HG03575 (cell line): Measurements from ENCODE around the gene RTN4IP1.
"Not testable (repeated sequence)": the region's sequence is repeated elsewhere in the genome, so short reads cannot be mapped to it uniquely, and the experiment has no call there.

Experiments used
- ATAC-seq: cut with Tn5 transposase; IDR thresholded peaks from one replicate; pipeline ENCODE4 v1.9.1; 2021; ENCODE audit not compliant: unreplicated experiment, insufficient number of reproducible peaks, low FRiP score; ENCODE audit errors: extremely low read depth

Gene RTN4IP1

DNA sequence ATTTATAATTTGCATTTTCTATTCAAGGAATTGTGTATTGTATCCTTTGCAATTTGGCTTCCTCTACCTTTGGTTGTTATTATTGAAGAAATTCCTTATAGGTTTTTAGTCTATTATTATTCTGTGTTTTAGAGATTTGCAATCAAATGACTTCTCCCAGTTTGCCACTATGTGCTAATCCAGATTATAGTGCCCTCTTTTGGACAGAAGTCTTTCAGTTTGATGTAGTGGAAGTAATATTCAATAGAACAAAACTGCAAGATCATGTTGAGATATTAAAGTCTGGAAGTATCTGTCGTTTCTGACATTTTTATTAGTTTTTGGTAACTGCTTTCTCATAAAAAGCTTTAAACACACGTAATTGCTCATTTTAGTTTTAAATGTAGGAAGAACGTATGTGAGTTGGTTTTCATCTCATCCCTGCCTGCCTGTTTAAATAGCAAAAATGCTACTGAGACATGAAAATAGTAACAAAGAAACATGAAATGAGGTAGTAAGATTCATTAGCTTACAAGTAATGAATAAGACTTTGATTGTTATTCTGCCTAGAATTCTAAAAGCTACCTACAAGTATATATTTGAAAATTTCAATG lies 72.8 kb downstream of the RTN4IP1 start:
- ATAC-seq = no peak

GRCh38 chr6:106555767-106556166 lies 73.5 kb downstream of the RTN4IP1 start:
- ATAC-seq = no peak

- no peak for ATAC-seq
Observed at GRCh38 chr6:106553440-106553839, 75.9 kb downstream of the RTN4IP1 start.

DNA sequence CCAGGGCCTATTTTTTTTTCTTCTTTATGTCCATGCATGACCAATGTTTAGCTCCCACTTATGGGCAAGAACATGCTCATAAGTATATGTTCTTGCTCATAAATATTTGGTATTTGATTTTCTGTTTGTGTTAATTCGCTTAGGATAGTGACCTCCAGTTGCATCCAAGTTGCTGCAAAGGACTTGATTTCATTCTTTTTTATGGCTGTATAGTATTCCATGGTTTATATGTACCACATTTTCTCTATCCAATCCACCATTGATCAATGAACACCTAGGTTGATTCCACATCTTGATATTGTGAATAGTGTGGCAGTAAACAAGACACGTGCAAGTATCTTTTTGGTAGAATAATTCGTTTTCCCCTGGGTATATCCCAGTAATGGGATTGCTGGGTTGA lies 78.1 kb downstream of the RTN4IP1 start:
- ATAC-seq = no peak

GRCh38 chr6:106549521-106549920 lies 79.8 kb downstream of the RTN4IP1 start:
- ATAC-seq = no peak

- not testable (repeated sequence) for ATAC-seq
Observed at GRCh38 chr6:106548926-106549455, 80.3 kb downstream of the RTN4IP1 start.

GRCh38 chr6:106547601-106548453 lies 81.5 kb downstream of the RTN4IP1 start:
- no peak for ATAC-seq

- no peak for ATAC-seq
Observed at GRCh38 chr6:106546691-106547414, 82.4 kb downstream of the RTN4IP1 start.

GRCh38 chr6:106546261-106546690 lies 83.0 kb downstream of the RTN4IP1 start:
- no peak for ATAC-seq

DNA sequence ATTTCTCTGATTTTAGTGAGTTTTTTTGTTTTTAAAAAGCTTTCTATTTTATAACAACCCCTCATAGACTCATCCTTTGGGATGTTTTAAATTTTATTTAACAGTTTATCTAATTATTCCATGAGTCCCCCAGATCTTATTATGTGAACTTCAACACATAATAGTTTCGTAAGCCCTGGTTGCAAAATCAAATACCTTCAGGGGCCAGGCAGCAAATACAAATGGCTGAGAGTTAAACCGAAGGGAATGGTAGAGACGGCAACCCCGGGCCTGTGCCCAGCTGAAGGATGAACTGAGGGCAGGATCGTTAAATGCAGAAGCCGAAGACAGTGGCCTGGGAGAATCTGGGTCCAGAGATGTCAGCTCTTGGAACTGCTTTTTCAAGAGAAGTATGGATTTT lies 88.4 kb downstream of the RTN4IP1 start:
- no peak for ATAC-seq

DNA sequence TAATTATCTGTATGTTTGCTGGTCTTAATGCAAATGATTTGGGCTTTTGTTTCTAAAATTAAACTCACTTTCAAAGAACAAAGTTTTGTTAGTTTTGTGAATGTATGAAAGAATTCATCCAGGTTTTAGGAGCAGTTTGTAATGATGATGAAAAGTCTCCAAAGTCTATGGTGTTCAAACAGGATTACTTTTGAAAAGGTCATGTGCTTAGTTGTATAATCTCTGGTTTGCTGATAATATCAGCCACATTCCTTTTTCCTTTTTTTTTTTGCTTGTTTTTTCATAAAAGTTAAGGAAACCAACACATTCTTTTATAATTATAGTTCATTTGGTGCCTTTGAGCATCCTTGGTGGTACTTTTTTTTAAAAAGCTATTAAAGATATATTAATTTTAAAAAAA lies 88.9 kb downstream of the RTN4IP1 start:
- ATAC-seq = no peak

DNA sequence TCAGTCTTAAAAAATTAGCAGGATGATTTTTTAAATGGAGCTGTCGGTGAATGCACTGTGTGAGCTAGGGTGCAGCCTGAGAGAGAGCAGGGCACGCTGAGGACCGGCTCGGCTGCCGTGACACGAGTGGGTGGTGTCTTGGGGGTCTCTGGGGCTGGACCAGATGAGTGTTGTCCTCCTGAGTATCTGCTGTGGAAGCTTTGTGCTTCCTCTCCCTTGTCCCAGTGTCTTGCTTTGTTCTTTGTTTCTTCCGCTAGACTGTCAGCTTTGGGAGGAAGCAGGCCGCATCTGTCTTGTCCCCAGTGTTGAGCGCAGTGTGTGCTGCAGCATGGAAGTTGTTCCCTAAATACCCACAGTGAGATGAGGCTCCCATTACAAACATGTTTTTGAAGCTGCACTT lies 89.4 kb downstream of the RTN4IP1 start:
- ATAC-seq = no peak

GRCh38 chr6:106538145-106538544 lies 91.2 kb downstream of the RTN4IP1 start:
- no peak for ATAC-seq

DNA sequence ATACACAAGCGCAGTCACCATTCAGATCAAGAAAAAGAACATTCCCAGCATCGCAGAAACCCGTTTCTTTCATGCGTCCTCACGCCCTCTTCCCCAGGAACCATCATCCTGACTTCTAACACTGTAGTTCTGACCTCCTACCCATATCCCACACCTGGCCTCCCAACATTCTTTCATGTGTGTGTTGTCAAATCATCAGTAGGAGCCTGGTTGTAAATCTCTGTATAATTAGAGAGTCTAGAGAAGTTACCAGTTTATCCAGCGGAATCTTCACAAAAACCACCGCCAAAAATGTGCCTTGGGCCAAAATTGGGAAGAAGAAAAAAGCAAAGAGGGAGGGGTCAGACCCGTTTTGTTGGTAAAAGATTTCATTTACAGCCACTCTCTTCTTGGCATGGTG lies 91.6 kb downstream of the RTN4IP1 start:
- ATAC-seq = no peak

GRCh38 chr6:106536851-106537250 lies 92.4 kb downstream of the RTN4IP1 start:
- no peak for ATAC-seq

DNA sequence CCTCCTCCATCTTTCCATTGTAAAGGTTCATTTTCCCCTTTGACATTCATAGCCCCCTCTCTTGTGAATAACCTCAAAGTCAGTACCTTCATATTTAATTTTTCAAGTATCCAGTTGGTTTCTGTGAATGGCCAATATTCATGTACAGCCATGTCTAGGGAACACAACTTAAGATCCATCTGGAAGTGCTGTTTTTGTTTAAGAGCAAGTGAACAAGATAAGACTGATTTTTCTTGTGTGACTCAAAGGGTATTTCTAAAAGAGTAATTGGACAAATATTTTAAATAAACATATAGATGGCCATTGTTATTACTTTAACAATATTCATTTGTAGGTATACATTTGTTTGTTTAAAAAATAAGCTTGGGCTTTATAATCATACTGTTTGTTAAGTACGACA lies 92.9 kb downstream of the RTN4IP1 start:
- ATAC-seq = no peak

DNA sequence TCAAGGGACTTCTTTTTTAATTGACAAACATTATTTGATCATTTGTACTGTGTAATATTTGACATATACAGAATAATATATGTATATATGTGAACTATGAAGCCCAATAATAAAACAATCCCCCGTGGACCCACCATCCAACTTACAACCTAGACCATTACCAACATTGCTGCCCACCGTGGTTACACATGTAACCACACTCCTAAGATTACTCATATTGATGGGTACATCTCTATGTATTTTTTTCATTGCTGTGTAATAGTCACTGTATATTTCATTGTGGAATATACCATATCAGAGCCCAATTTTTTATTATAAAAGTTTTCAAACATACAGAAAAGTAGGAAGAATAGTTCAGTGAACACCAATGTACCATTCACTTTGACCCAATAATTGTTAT lies 94.3 kb downstream of the RTN4IP1 start:
- no peak for ATAC-seq

DNA sequence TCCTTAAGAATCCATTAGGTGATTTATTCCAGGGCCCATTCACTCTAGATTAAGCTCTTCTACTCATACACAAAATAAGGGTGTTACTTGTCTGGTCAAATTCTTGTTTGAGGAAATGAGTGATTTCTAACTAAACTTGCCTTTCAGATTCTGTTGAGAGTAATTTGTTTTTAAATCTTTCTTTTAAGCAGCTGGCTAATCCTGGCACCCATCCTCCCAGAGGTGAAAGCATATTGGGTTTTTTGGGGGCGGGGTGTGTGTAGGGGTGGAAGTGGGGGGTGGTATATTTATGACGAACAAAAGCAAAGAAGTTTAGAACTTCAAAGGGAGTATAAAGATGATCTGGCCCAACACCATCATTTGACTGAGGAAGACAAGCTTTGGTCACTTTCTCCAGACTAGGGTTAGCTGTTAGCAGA lies 94.7 kb downstream of the RTN4IP1 start:
- no peak for ATAC-seq

- no peak for ATAC-seq
Observed at GRCh38 chr6:106534004-106534403, 95.3 kb downstream of the RTN4IP1 start.

DNA sequence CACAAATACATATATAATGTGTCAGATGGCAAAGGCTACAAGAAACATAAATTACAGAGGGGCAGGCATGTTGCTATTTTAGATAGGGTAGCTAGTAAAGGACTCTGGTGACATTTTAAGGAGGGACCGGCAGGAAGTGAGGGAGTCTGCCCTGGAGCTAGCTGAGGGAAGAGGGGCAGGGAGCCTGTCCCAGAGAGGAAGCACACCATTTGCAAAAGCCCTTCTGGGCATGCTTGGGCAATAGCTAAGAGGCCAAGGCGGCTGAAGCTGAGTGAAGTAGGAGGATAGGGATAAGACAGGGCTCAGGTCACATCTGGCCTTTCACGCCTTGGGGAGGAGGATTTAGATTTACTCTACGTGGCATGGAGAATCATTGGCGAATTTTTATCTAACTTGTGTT lies 96.2 kb downstream of the RTN4IP1 start:
- no peak for ATAC-seq
